OCI-LY3 (cell line): ENCODE results near the gene CCDC172.

Source experiments
- CTCF ChIP-seq: fragments of 200-600, 300-600 bp; sonication (generic); IDR thresholded peaks from 2 replicates; pipeline ENCODE4 v1.5.1; 2014; ENCODE audit warnings: antibody characterized with exemption, low read length, low read depth
- EZH2phosphoT487 ChIP-seq: fragments of 200-600 bp; shearing (Covaris generic); IDR thresholded peaks from 2 replicates; pipeline ENCODE4 v1.6.1; 2018; ENCODE audit warnings: antibody characterized with exemption, mixed run types, low read depth

DNA sequence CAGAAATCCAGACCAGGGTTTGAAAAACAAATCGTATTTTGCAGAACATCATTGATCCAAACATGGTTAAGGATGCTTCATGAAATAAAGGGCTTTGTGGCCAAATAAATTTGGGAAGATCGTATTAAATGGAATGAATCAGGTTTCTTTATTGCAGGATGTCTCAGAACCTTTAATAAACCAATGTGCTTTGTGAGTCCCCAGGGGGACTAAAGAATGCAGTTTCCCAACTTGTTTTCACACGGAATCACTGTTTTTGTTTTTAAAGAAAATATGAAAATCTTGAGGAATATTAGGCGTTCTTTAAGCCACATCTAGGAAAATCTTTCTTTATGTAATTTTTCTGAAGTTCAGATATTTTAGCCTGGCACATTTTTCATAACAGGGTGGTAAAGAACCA is 16.8 kb upstream of the CCDC172 start:
- TF ChIP-seq CTCF = no peak
- TF ChIP-seq EZH2phosphoT487 = no peak
